NCI-H2227 (cell line): ENCODE results near the gene B4GALT1.
"Not testable (repeated sequence)": the region's sequence is repeated elsewhere in the genome, so short reads cannot be mapped to it uniquely, and the experiment has no call there.

ENCODE experiments used
- DNase-seq: peaks from one replicate; lab custom pipeline; 2025; ENCODE audit not compliant: unreplicated experiment; lab: John Stamatoyannopoulos, UW

B4GALT1 gene

DNA sequence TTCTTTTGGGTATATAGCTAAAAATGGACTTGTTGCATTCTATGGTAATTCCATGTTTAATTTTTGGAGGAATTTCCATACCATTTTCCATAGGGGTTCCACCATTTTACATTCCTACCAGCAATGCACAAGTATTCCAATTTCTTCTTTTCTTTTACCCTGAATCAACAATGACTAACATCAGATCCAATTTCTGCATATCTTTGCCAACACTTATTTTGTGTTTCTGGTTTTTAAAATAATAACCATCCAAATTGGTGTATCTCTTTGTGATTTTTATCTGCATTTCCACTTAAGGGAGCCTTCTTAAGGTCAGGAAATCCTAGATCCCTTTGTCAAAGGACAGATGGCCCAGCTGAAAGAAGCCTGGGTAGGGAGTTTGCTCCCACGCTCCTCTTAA lies 61.2 kb downstream of the B4GALT1 start:
- no peak for DNase-seq

DNA sequence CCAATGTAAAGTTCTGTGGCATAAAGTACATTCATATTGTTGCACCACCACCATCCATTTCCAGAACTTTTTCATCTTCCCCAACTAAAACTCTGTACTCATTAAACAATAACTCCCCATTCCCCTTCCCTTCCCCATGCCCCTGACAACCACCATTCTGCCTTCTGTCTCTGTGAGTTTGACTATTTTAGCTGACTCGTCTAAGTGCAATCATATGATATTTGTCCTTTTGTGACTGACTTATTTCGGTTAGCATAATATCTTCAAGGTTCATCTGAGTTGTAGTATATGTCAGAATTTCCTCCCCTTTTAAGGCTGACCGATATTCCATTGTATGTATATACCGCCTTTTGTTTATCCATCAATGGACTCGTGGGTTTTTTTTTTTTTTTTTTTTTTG lies 61.6 kb downstream of the B4GALT1 start:
- DNase-seq = no peak

DNA sequence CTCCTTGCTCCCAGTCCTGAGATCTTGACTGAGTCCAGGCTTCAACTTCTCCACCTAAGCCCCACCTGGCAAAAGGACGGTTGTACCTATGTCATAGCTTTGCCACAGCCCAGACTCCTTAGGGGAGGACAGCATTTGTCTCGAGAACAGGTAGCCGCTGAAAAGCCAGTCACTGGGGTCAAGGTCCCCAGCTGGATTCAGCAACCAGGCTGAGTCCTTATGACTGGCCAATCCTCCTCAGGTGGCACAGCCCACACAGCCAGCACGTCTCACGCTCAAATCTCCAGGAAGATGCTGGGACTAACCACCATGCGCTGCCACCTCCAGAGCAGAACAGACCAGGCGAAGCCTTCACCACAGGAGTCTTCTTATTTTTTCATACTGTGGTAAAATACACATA lies 62.7 kb downstream of the B4GALT1 start:
- DNase-seq = no peak

- DNase-seq = no peak
Measured at GRCh38 chr9:33103501-33104281, 63.4 kb downstream of the B4GALT1 start.

GRCh38 chr9:33102551-33103210 lies 64.5 kb downstream of the B4GALT1 start:
- DNase-seq = no peak

- no peak for DNase-seq
Measured at GRCh38 chr9:33101104-33101951, 65.8 kb downstream of the B4GALT1 start.

GRCh38 chr9:33099754-33100153 lies 67.4 kb downstream of the B4GALT1 start:
- DNase-seq = no peak

- no peak for DNase-seq
Measured at GRCh38 chr9:33097192-33097591, 69.9 kb downstream of the B4GALT1 start.

- DNase-seq = no peak
Measured at GRCh38 chr9:33092634-33093033, 74.5 kb downstream of the B4GALT1 start.

GRCh38 chr9:33085672-33086071 lies 81.5 kb downstream of the B4GALT1 start:
- DNase-seq = not testable (repeated sequence)

DNA sequence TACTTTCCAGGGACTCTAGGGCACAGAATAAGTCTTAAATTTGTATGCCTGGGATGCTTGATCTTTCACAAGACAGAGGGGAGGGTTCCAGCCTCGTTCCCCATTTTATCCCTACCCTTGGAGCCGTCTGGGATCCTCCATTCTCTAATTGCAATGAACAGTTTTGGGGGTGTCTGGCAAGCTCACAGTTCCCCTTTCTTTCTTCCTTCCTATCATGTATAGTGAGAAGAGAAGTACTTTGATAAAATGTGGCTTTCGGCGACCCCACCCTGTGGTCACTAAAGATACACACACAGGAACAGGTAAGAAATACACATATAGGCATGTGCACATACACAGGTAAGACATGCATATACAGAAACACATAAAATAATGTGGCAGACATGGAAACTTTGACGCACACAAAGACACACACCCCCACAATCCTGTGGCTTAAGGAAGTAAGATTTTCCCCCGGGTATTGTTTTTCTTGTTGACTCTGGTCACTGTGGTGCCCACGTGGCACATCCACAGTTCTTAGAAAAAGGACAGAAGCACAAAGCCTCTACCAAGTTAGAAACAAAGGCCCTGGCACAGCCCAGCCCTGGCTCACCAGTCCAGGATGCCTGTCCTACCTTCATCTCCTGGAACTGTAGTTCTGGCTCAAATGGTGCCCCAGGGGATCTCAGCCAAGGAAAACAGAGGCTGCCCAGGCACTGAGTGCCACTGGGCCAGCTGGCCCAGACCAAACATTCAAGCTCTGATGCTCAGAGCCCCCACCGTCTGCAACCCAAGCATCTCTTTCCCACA lies 84.4 kb downstream of the B4GALT1 start:
- DNase-seq = no peak

GRCh38 chr9:33082128-33082527 lies 85.0 kb downstream of the B4GALT1 start:
- DNase-seq = no peak

DNA sequence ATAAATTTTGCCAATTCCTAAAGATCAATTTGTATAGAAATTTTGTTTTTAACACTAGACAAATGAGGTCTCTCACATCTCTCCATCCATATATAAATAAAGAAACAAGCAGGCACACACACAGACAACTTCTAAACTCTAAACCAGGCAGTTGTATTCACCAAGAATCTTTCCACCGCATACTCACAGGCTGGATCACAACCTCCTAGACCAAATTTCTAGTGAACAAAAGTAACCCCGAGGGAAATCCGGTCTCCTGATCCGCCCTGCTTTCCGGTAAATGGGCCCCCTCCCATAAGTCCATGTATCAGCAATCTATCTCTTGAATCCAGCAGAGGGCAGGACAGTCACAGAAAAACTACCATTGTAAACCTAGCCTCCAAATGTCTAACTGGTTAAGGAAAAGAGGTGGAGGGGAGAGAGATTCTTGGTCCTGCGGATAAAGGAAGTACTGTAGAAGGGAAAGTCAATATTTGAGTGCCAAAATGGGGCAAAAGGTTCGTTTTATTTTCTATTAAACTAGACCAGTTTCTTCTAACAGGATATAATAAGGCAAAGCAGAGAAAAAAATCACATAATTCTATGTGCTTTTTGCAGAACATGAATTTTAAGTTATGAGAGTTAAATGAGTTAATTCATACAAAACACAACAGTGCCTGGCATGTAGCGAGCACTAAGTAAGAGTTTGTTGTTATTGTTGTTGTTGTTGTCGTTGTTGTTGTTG lies 85.8 kb downstream of the B4GALT1 start:
- peak; percentile 61 for DNase-seq

GRCh38 chr9:33080534-33080933 lies 86.6 kb downstream of the B4GALT1 start:
- no peak for DNase-seq

- DNase-seq = peak; percentile 96
Measured at GRCh38 chr9:33076046-33077004, 90.8 kb downstream of the B4GALT1 start, which contains the start of gene SMU1. Gene SMU1 (minus strand): TSS chr9:33076674. CDS start chr9:33076608, 66 bp downstream.

DNA sequence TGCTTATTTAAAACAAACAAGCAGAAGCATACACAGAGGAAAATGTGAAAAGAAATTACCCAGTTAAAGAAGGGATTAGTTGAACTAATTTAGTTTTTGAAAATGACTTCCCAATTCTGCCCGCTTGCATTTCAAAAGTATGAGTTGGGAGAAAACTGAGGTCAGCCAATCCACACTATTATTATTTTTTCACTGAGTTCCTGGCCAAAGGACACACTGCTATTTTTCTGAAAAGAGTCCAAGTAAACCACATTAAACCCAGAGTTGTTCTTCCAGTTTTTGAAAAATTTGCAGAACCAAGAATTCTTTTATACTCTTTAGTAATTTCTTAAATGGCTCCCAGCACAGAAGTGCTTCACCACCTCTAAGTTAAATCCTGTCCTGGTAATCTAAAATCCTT lies 98.1 kb downstream of the B4GALT1 start:
- DNase-seq = no peak

DNA sequence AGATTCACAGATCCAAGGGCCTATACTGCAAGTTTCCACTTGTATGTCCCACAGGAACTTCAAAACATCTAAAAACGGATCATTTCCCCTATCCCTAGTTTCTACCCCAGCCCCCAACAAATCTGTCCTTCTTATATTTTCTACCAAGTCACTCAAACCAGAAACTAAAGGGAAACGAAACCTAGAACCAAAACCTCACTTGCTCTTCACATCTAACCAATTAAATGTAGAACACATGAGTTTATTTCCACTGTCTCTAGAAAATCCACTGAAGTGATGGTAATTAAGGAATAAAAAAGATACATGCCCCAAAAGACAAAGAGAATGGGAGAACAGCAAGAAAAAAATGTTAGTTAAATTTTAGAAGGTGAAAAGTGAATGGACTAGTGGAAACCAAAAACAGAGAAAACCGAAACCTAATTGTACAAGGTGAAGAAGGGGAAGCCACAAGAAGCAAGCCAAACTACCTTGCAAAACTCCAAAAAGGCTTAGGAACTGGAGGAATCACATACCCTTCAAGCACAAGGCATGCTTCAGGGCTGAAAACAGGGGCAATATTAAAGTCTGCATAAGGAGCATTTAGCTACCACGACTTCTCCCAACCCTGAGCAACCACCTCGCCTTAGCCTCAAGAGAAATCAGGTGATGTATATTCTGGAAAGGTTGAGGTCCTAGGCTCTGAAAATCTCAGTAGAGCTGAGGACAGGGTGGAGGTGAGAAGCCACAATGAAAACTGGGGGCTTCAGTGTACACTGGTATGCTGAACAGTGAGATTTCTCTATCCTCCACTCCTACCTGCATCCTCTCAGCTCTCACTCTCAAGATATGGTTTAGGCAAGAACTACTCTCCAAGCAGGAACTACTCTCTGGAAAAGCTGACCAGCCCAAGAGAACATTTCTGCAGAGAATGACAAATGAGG lies 101.7 kb downstream of the B4GALT1 start:
- no peak for DNase-seq
